LNCAP (cell line): ENCODE results near the gene VSNL1.

Experiments
- TF ChIP-seq, protein P1 (sequence below): fragments of 450-650 bp; IDR thresholded peaks from 2 replicates; pipeline ENCODE4 v1.5.1; 2017; ENCODE audit warnings: mild to moderate bottlenecking

Gene VSNL1

DNA sequence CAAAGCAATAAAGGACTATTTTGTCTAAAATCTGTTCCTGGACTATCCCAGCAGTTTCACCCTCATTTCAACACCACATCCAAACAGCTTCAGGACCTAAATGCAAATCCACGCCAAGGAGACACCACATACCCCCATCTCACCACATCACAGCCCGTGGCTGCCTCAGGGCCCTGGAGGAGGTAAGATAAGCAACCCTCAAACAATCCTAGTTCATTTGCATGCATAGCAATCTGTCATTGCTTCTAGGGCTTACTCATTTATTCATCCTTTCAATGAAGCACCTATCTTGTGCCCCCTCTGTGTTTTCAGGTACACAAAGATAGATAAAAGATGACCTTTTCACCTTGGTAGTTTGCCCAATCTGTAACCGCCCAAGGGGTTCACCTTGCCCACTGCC, 86.5 kb downstream of the VSNL1 start:
- TF ChIP-seq, protein P1, sequence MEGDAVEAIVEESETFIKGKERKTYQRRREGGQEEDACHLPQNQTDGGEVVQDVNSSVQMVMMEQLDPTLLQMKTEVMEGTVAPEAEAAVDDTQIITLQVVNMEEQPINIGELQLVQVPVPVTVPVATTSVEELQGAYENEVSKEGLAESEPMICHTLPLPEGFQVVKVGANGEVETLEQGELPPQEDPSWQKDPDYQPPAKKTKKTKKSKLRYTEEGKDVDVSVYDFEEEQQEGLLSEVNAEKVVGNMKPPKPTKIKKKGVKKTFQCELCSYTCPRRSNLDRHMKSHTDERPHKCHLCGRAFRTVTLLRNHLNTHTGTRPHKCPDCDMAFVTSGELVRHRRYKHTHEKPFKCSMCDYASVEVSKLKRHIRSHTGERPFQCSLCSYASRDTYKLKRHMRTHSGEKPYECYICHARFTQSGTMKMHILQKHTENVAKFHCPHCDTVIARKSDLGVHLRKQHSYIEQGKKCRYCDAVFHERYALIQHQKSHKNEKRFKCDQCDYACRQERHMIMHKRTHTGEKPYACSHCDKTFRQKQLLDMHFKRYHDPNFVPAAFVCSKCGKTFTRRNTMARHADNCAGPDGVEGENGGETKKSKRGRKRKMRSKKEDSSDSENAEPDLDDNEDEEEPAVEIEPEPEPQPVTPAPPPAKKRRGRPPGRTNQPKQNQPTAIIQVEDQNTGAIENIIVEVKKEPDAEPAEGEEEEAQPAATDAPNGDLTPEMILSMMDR: no peak

DNA sequence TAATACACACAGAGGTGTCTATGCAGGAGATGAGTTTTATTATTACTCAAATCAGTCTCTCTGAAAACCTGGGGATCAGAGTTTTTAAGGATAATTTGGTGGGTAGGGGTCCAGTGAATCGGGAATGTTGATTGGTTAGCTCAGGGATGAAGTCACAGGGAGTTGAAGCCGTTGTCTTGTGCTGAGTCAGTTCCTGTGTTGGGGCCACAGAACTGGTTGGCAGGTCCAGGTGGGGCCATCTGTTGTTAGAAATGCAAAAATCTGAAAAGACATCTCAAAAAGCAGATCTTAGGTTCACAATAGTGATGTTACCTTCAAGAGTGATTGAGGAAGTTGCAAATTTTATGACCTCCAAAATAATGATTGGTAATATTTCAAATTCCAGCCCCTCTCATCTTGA, 86.9 kb downstream of the VSNL1 start:
- TF ChIP-seq, protein P1: no peak

DNA sequence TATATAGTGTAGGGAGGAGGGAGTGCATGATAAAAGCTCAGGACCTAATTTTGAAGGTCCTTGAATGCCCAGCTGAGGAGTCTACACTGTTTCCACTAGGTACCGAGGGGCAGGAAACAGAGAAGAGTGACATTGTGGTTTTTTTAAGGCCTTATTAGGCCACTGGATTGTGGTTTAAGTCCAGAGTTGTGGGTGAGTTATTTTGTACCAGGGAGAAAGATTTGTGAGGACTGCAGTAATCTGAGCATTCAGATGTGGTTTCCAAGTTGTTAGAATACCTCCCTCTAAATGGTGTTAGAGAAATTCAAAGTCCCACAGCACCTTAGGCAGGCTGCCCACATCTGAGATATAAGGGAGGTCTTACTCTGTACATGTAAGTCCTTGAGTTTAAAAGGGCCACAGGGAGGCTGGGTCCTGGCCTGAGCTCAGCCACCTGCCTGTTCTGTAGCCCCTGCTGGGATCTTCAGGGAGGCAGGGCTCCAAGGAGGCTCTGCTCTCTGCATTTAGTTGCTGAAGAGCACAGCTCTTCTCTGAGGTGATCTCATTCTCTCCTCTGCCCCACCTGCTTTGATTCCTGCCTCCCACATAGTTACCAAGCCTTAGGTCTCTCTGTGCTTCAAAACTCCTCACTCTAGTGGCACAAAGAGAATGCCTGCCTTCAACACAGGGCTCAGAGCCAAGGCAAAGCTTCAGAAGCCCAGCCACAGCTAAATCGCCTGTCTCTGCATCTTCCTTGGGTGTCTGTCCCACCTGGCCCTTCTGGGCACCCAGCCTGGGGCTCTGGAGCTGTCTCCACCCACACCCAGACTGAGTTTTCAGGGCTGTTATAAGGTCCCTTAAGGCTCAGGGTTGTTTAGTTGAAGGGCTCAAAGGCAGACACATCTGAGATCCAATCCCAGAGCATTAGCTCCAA, 88.1 kb downstream of the VSNL1 start:
- TF ChIP-seq, protein P1: no peak

DNA sequence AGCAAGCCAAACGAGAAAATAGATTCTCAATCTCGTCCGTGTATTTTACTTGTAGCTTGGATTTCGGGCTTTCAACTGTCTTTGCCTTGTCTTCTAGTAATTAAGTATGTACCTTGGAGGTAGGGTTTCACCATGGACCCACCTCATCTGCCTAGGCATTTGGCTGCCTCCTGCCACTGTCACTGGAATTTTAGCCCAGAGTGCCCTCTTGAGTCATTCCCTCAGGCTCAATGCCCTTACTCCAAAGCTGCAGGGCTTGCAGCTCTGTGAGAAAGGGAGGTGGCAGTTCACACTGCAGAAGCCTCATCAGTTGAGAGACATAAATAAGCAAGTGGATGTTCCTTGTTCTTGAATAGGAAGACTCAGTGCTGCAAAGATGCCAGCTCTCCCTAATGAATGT, 89.6 kb downstream of the VSNL1 start:
- TF ChIP-seq, protein P1: no peak

DNA sequence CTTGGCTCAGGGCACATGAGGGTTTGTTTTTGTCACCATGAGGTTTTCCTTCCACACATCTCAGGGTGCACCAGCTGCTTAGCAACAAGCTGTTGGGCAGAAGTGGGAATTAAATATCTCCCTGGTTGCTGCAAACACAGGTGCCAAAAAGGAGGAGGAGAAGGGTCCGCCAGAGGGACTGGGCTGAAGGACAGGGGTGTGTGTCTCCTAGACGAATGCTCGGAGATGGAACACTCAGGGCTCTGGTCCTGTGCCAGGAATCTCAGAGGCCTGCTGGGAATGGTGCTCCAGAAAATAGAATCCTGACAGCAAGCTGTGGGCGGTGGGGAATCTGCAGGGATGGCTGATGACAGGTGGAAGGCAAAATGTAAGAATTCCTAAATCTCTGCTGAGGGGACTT, 94.5 kb downstream of the VSNL1 start:
- TF ChIP-seq, protein P1: no peak

DNA sequence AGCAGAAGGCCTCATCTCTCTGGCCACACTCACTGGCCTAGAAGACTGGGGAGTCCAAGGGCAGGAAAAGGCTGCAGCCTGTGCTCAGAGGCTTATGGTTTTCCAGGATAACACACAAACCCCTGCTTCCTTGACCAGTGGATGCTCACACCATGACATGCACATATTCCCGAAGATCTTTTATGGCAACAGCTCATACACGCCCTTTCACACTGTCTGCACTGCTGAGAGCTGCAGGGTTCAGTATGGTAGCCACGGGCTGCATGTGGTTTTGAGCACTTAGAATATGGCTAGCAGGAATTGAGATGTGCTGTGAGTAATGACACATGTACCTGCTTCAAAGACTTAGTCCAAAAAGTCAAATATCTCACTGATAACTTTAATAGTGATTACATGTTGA, 95.8 kb downstream of the VSNL1 start:
- TF ChIP-seq, protein P1: no peak

DNA sequence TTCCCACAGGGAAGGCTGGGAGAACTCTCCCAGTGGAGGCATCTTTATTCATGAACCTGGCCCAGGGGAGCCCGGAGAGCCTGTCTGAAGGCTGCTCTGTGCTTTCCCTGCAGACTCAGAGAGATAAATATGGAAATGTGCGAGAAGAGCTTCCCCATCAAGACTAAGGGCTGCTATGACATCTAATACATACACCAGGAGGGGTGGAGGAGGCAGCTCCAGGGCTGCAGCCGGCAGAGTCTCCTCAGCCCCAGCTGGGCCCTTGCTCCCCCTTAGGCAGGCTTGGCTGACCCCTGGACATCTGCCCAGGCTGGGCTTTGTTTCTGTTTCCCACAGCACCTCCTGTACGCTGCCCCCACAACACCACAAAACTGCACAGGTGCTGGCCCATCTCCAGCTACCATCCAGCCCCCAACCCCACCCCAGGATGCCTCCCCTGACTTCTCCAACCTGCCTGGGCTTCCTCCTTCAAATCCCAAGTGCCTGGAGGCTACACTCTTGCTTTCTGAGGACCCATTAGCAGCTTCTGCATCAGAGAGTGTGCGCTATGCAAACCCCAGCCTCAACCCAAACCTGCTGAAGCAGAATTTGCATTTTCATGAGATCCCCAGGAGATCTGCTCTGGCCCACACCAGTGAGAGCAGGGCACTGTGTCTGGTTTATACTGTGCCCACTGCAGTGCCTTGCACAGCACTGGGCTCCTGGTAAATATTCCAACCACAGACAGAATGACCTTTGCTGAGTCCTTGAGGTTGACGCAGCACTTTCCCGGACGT, 96.8 kb downstream of the VSNL1 start:
- TF ChIP-seq, protein P1: no peak
